ENCODE measurements around the gene FCN1.

DNA sequence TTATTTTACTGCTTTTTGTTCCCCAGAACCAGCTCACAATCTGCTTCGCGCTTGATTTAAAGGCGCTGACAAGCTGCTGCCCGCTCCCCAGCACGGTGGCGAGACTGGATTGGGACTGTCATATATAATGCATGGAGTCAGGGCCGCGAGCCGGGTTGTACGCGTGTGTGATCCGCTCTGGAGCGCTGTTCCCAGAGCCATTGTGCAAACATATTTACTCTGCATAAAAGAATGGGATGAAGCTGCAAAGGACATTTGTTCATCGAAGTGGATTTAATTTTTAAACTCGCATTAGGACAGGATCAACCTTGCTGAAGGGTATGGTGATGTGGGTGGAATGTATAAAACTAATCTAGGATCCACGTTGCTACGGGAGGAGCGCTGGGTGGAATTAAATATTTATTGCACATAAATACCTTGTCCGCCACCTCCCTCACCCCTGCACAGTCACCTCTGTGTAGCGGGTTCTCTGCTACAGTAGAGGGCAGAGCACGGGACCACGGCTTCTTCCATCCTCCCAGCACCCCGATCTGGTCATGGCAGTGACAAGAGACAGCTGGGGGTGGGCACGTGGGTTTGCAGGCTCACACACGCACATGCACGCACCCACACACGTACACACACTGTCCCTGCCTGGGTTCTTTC is 18.1 kb upstream of the FCN1 start:
- TF ChIP-seq, protein P1, sequence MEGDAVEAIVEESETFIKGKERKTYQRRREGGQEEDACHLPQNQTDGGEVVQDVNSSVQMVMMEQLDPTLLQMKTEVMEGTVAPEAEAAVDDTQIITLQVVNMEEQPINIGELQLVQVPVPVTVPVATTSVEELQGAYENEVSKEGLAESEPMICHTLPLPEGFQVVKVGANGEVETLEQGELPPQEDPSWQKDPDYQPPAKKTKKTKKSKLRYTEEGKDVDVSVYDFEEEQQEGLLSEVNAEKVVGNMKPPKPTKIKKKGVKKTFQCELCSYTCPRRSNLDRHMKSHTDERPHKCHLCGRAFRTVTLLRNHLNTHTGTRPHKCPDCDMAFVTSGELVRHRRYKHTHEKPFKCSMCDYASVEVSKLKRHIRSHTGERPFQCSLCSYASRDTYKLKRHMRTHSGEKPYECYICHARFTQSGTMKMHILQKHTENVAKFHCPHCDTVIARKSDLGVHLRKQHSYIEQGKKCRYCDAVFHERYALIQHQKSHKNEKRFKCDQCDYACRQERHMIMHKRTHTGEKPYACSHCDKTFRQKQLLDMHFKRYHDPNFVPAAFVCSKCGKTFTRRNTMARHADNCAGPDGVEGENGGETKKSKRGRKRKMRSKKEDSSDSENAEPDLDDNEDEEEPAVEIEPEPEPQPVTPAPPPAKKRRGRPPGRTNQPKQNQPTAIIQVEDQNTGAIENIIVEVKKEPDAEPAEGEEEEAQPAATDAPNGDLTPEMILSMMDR (IDR thresholded peaks at IDR 0.05): no peak
- TF ChIP-seq POLR2A (IDR thresholded peaks at IDR 0.05) (no peak), POLR2AphosphoS5 (IDR thresholded peaks at IDR 0.05) (no peak)

Measured in breast epithelium (tissue), 3 donors.